ENCODE measurements around the gene LACRT. TPM values are rescaled to one million over a fixed set of nuclear protein-coding genes. Genes with fewer than 3 reads are reported as not detected.

Gene LACRT
- total and polyA plus RNA-seq, 2 donors (not counting 3 experiments of a cell fraction or from before 2014, with no cell fraction given), result not detected

DNA sequence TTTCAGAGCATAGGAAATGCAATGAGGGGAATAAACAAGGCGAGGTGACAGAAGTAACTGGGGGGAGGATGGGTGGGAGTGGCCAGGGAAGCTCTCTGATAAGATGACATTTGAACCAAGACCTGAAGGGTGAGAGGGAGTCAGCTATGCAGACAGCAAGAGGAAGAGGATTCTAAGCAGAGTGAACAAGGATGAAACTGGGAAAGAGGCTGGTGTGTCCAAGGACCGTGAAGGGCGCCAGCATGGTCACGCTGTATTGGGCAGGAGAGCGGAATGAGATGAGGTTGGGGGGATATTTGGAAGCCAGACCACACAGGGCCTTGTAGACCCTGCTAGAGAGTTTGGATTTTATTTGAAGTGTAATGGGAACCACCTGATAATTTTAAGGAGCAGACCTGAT lies 35.7 kb downstream of the LACRT start:
- DNase-seq (ENCODE audit: low read depth, low spot score) (no peak), FAIRE-seq (no peak)
- H4K20me1 ChIP-seq (replicated peaks; ENCODE audit: control insufficient read depth, extremely low read depth, insufficient read depth, low read length), result no peaks in the 10 kb centered on the region
- no peaks in the 10 kb centered on the region for H3K9me1 ChIP-seq (replicated peaks; ENCODE audit: control insufficient read depth, extremely low read depth, insufficient read depth, low read length)
- peaks cover 10 to 15% of the 10 kb centered on the region in 2 experiments for H3K27me3 ChIP-seq (ENCODE audit: control insufficient read depth in 2 of 2, insufficient read depth in 2 of 2, low read length in 2 of 2)
- H3K9me3 ChIP-seq (replicated peaks; ENCODE audit: control insufficient read depth, insufficient read depth, low read length), result no peaks in the 10 kb centered on the region
- no peak overlapping the region for H3K4me2 ChIP-seq (ENCODE audit: insufficient read depth, low read length)
- no peak overlapping the region for H3K4me3 ChIP-seq (replicated peaks in 1 of 3; ENCODE audit: insufficient read depth in 1 of 3, low read depth in 1 of 3, low read length in 3 of 3)
- ChIA-PET CTCF (interaction anchor here (0.6 to 2.0 kb wide), 6 partner anchors 19 to 341 kb away, joined by 3 to 10 read pairs (median 3); no protein-coding TSS in a partner anchor), POLR2A (no interaction called here)
- dilution Hi-C loops (cut with MboI; ENCODE audit: extremely low pct_ligation_motif_present, low sequenced_read_pairs) (no loop called here), intact Hi-C loops (cut with micrococcal nuclease) (loop anchor here (5.0 kb wide), 1 partner anchor 358 kb away; no protein-coding TSS in a partner anchor)
- TF ChIP-seq POLR2AphosphoS5 (IDR thresholded peaks at IDR 0.05; ENCODE audit: insufficient read depth, low read depth, low read length) (no peak), JUN (IDR thresholded peaks at IDR 0.05; ENCODE audit: borderline replicate concordance, insufficient read depth, insufficient read length, low read depth) (no peak), GATA2 (IDR thresholded peaks at IDR 0.05; ENCODE audit: insufficient read depth, insufficient read length, low read depth, low read length) (no peak), POLR2A (IDR thresholded peaks at IDR 0.05; ENCODE audit: low read depth, low read length) (no peak), FOS (IDR thresholded peaks at IDR 0.05; ENCODE audit: borderline replicate concordance, insufficient read depth, low read length) (no peak), EZH2 (IDR thresholded peaks at IDR 0.05; ENCODE audit: borderline replicate concordance, low read depth, low read length, severe bottlenecking) (no peak), MYC (IDR thresholded peaks at IDR 0.05; ENCODE audit: low read depth, low read length) (no peak)
- TF ChIP-seq, protein P1, sequence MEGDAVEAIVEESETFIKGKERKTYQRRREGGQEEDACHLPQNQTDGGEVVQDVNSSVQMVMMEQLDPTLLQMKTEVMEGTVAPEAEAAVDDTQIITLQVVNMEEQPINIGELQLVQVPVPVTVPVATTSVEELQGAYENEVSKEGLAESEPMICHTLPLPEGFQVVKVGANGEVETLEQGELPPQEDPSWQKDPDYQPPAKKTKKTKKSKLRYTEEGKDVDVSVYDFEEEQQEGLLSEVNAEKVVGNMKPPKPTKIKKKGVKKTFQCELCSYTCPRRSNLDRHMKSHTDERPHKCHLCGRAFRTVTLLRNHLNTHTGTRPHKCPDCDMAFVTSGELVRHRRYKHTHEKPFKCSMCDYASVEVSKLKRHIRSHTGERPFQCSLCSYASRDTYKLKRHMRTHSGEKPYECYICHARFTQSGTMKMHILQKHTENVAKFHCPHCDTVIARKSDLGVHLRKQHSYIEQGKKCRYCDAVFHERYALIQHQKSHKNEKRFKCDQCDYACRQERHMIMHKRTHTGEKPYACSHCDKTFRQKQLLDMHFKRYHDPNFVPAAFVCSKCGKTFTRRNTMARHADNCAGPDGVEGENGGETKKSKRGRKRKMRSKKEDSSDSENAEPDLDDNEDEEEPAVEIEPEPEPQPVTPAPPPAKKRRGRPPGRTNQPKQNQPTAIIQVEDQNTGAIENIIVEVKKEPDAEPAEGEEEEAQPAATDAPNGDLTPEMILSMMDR (IDR thresholded peaks at IDR 0.05; ENCODE audit: extremely low read depth in 1 of 2, insufficient read depth in 1 of 2, low read depth in 1 of 2, low read length in 2 of 2), result no peak
- TF ChIP-seq, protein P2, sequence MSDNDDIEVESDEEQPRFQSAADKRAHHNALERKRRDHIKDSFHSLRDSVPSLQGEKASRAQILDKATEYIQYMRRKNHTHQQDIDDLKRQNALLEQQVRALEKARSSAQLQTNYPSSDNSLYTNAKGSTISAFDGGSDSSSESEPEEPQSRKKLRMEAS (IDR thresholded peaks at IDR 0.05; ENCODE audit: insufficient read depth, insufficient read length), result no peak
- H3K4me1 ChIP-seq (ENCODE audit: control insufficient read depth, extremely low read depth, insufficient read depth, low read length), result no peaks in the 10 kb centered on the region
- no peaks in the 10 kb centered on the region for H3K36me3 ChIP-seq (ENCODE audit: control insufficient read depth in 2 of 2, extremely low read depth in 1 of 2, insufficient read depth in 2 of 2, low read length in 2 of 2)
- no peak overlapping the region for H2AFZ ChIP-seq (ENCODE audit: low read depth, low read length)
- no TSS peak for BruUV-seq (replicated peaks)
- no peak overlapping the region for H3K27ac ChIP-seq (ENCODE audit: insufficient read depth, low read depth, low read length)
- H3K9ac ChIP-seq (replicated peaks; ENCODE audit: extremely low read depth, insufficient read depth, low read length), result no peak overlapping the region
- H3K79me2 ChIP-seq (ENCODE audit: control insufficient read depth, insufficient read depth, low read length), result no peaks in the 10 kb centered on the region

Data from endothelial cell of umbilical vein (primary cell).